ENCODE data around the gene ATG7. TPM values are rescaled to one million over a fixed set of nuclear protein-coding genes. Genes with fewer than 3 reads are reported as not detected.

ATG7 gene
- total RNA-seq, 4 donors from 2014 or later = 49.4 to 145 (median 82.1) TPM

- H3K27ac ChIP-seq = no peak overlapping the region
- no peaks in the 10 kb centered on the region for H3K9me3 ChIP-seq
- TF ChIP-seq POLR2A (IDR thresholded peaks at IDR 0.05) = no peak
- no peaks in the 10 kb centered on the region for H3K4me1 ChIP-seq
- peaks cover 4% of the 10 kb centered on the region for H3K36me3 ChIP-seq
- H3K27me3 ChIP-seq = no peaks in the 10 kb centered on the region
- WGBS = 97% methylated on average over 2 of the region's 2 CpGs
- no peak for DNase-seq (ENCODE audit: low spot score in 2 of 2)
- H3K4me3 ChIP-seq = no peak overlapping the region
These were observed 152.1 kb downstream of the ATG7 start for GRCh38 chr3:11424277-11424676.

GRCh38 chr3:11430207-11430606 lies 158.0 kb downstream of the ATG7 start:
- no peak overlapping the region for H3K27ac ChIP-seq
- DNase-seq (ENCODE audit: low spot score in 2 of 2) = no peak
- H3K4me3 ChIP-seq = no peak overlapping the region
- H3K27me3 ChIP-seq = no peaks in the 10 kb centered on the region
- no peaks in the 10 kb centered on the region for H3K9me3 ChIP-seq
- TF ChIP-seq POLR2AphosphoS5 (IDR thresholded peaks at IDR 0.05) (no peak), POLR2A (IDR thresholded peaks at IDR 0.05) (no peak), EP300 (IDR thresholded peaks at IDR 0.05) (no peak)
- TF ChIP-seq, protein P1, sequence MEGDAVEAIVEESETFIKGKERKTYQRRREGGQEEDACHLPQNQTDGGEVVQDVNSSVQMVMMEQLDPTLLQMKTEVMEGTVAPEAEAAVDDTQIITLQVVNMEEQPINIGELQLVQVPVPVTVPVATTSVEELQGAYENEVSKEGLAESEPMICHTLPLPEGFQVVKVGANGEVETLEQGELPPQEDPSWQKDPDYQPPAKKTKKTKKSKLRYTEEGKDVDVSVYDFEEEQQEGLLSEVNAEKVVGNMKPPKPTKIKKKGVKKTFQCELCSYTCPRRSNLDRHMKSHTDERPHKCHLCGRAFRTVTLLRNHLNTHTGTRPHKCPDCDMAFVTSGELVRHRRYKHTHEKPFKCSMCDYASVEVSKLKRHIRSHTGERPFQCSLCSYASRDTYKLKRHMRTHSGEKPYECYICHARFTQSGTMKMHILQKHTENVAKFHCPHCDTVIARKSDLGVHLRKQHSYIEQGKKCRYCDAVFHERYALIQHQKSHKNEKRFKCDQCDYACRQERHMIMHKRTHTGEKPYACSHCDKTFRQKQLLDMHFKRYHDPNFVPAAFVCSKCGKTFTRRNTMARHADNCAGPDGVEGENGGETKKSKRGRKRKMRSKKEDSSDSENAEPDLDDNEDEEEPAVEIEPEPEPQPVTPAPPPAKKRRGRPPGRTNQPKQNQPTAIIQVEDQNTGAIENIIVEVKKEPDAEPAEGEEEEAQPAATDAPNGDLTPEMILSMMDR (IDR thresholded peaks at IDR 0.05) = no peak
- H3K4me1 ChIP-seq = peaks cover 32% of the 10 kb centered on the region
- peaks cover 4% of the 10 kb centered on the region for H3K36me3 ChIP-seq
- WGBS = 72% methylated on average over 6 of the region's 6 CpGs

- H3K4me1 ChIP-seq = peaks cover 34% of the 10 kb centered on the region
- WGBS = 38% methylated on average over 2 of the region's 2 CpGs
- H3K27me3 ChIP-seq = no peaks in the 10 kb centered on the region
- no peak for DNase-seq (ENCODE audit: low spot score in 2 of 2)
- H3K27ac ChIP-seq = peak overlapping the region; percentile 57
- H3K9me3 ChIP-seq = no peaks in the 10 kb centered on the region
- H3K4me3 ChIP-seq = no peak overlapping the region
- peaks cover 4% of the 10 kb centered on the region for H3K36me3 ChIP-seq
- no peak for TF ChIP-seq POLR2AphosphoS5 (IDR thresholded peaks at IDR 0.05)
- TF ChIP-seq, protein P1 (IDR thresholded peaks at IDR 0.05) = no peak
- TF ChIP-seq EP300 (IDR thresholded peaks at IDR 0.05) = no peak
- TF ChIP-seq POLR2A (IDR thresholded peaks at IDR 0.05) = no peak
These were observed 158.4 kb downstream of the ATG7 start for GRCh38 chr3:11430624-11431023.

- Histone ChIP-seq H3K9me3 (no peaks in the 10 kb centered on the region), H3K4me3 (no peak overlapping the region), H3K4me1 (peaks cover 38% of the 10 kb centered on the region), H3K36me3 (peaks cover 4% of the 10 kb centered on the region), H3K27ac (peak overlapping the region; percentile 57), H3K27me3 (no peaks in the 10 kb centered on the region)
- DNase-seq (ENCODE audit: low spot score in 2 of 2) = no peak
- TF ChIP-seq, protein P1 (IDR thresholded peaks at IDR 0.05) = no peak
- TF ChIP-seq POLR2A (IDR thresholded peaks at IDR 0.05) = no peak
- no peak for TF ChIP-seq POLR2AphosphoS5 (IDR thresholded peaks at IDR 0.05)
- no peak for TF ChIP-seq EP300 (IDR thresholded peaks at IDR 0.05)
- WGBS = 90% methylated on average over 3 of the region's 3 CpGs
These were observed 159.1 kb downstream of the ATG7 start for GRCh38 chr3:11431319-11431718.

GRCh38 chr3:11434017-11434526 lies 161.9 kb downstream of the ATG7 start:
- H3K4me3 ChIP-seq = no peak overlapping the region
- TF ChIP-seq POLR2AphosphoS5 (IDR thresholded peaks at IDR 0.05) (no peak), EP300 (IDR thresholded peaks at IDR 0.05) (no peak), POLR2A (IDR thresholded peaks at IDR 0.05) (no peak)
- TF ChIP-seq, protein P1 (IDR thresholded peaks at IDR 0.05) = no peak
- H3K27ac ChIP-seq = peak overlapping the region; percentile 43
- peaks cover 38% of the 10 kb centered on the region for H3K4me1 ChIP-seq
- no peaks in the 10 kb centered on the region for H3K9me3 ChIP-seq
- no peaks in the 10 kb centered on the region for H3K27me3 ChIP-seq
- DNase-seq (ENCODE audit: low spot score in 2 of 2) = peak; percentile 78 to 82
- 46% methylated on average over 3 of the region's 3 CpGs for WGBS
- no peaks in the 10 kb centered on the region for H3K36me3 ChIP-seq
